HFFc6 (cell line): ENCODE measurements around the gene TAF1C. TPM values are rescaled to one million over a fixed set of nuclear protein-coding genes. Genes with fewer than 3 reads are reported as not detected.

Source experiments
- DNase-seq: peaks from one replicate; pipeline ENCODE4 v3.0.0-alpha.2; 2018
- H3K27ac Mint-ChIP-seq: 2 replicates; pipeline ENCODE4 v1.8.0; 2020; ENCODE audit warnings: mild to moderate bottlenecking, mixed read lengths
- H3K27me3 Mint-ChIP-seq: 2 replicates; pipeline ENCODE4 v1.8.0; 2021; ENCODE audit warnings: mild to moderate bottlenecking, moderate library complexity, mixed read lengths; ENCODE audit not compliant: insufficient read depth
- H3K36me3 Mint-ChIP-seq: 2 replicates; pipeline ENCODE4 v1.8.0; 2021; ENCODE audit warnings: low read depth, mixed read lengths
- H3K4me1 Mint-ChIP-seq: 2 replicates; pipeline ENCODE4 v1.8.0; 2020; ENCODE audit warnings: low read depth, mixed read lengths
- H3K4me3 Mint-ChIP-seq: 2 replicates; pipeline ENCODE4 v1.8.0; 2020; ENCODE audit warnings: mild to moderate bottlenecking, moderate library complexity, mixed read lengths
- H3K9me3 Mint-ChIP-seq: 2 replicates; pipeline ENCODE4 v1.8.0; 2020; ENCODE audit warnings: mild to moderate bottlenecking, mixed read lengths
- total RNA-seq, 6 experiments: library from RNA; stranded (reverse); fragmentation: NEBNext Ultra II Directional; extraction: Animal tissue kit (Norgen Biotek cat#: 25700); gene quantifications; 2 replicates in 1 of 6; 3 replicates in 5 of 6; pipeline ENCODE4 v1.2.3, GENCODE V29; 2021
- TF ChIP-seq, protein P1 (sequence below): fragments of 200-600 bp; sonication (generic); IDR thresholded peaks from 2 replicates; pipeline ENCODE4 v1.5.0; 2021; ENCODE audit warnings: antibody characterized with exemption, mild to moderate bottlenecking

TAF1C gene
- total RNA-seq, 6 experiments from 2014 or later: 22.0 to 30.4 (median 25.7) TPM

GRCh38 chr16:84182680-84183571 is 3.9 kb downstream of the TAF1C start:
- no peak overlapping the region for H3K27ac Mint-ChIP-seq
- no peak overlapping the region for H3K4me3 Mint-ChIP-seq

DNA sequence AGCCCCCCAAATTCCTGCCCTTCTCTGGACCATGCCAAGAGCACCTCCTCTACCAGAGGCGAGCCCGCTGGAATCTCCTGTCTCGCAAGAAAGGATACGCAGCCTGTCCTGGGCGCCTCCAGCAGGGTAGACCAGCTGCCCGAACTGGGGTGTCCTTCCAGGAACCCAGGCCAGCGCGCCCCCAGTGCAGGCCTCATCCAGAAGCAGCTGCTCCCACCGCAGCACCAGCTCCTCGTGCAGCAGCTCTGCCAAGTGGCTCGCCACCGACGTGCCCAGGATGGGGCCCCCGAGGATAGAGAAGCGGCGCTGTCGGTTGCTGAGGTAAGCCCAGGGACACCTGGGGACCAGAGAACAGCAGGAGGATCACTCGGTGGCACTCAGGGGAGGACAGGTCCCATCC is 4.8 kb downstream of the TAF1C start:
- peaks cover 15% of the 10 kb centered on the region; the same call in 1 of the 2 replicates for H3K36me3 Mint-ChIP-seq
- no peak overlapping the region for H3K27ac Mint-ChIP-seq

More at GRCh38 chr16:84182680-84183571, 3.9 kb downstream of the TAF1C start:
- Mint-ChIP-seq H3K36me3 (peaks cover 15% of the 10 kb centered on the region; the same call in 1 of the 2 replicates), H3K27me3 (no peaks in the 10 kb centered on the region), H3K9me3 (no peaks in the 10 kb centered on the region), H3K4me1 (peaks cover 18% of the 10 kb centered on the region)
- no peak for DNase-seq
- TF ChIP-seq, protein P1, sequence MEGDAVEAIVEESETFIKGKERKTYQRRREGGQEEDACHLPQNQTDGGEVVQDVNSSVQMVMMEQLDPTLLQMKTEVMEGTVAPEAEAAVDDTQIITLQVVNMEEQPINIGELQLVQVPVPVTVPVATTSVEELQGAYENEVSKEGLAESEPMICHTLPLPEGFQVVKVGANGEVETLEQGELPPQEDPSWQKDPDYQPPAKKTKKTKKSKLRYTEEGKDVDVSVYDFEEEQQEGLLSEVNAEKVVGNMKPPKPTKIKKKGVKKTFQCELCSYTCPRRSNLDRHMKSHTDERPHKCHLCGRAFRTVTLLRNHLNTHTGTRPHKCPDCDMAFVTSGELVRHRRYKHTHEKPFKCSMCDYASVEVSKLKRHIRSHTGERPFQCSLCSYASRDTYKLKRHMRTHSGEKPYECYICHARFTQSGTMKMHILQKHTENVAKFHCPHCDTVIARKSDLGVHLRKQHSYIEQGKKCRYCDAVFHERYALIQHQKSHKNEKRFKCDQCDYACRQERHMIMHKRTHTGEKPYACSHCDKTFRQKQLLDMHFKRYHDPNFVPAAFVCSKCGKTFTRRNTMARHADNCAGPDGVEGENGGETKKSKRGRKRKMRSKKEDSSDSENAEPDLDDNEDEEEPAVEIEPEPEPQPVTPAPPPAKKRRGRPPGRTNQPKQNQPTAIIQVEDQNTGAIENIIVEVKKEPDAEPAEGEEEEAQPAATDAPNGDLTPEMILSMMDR: no peak

DNA sequence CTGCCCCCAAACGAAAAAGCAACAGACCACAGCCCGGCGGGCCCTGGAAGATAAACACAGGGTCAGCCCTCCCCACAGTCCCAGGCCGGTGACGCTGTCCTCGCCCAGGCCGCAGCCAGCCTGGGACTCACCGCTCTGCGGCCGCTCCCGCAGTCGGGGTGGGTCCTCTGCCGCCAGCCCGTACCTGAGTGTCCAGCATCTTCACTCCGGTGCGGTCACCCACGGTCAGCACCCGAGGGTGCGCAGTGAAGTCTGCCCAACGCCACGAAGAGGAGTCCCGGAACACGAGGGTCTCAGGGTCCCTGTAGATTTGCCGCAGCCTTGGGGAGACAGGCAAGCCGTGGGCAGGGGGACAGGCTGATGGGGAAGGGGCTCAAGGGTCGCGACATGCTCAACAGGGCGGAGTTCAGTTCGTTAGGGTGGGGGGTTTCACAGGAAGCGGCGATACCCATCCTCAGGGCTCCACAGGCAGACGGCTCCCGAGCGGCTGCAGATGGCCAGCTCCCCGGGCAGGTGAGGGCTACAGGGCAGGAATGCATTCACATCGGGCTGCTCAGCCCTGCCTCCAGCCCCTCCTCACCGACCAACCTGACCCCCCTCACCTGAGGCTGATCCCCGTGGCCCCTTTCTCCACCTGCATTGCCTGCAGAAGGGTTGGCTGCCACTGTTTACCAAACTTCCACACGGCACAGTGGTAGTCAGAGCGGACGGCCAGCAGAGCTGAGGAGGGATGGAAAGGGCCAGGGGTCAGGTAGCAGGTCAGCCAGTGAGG is 5.5 kb downstream of the TAF1C start:
- Mint-ChIP-seq H3K9me3 (no peaks in the 10 kb centered on the region), H3K4me3 (no peak overlapping the region), H3K27me3 (no peaks in the 10 kb centered on the region), H3K4me1 (peaks cover 34% of the 10 kb centered on the region), H3K27ac (no peak overlapping the region), H3K36me3 (peaks cover 15% of the 10 kb centered on the region; the same call in 1 of the 2 replicates)
- no peak for DNase-seq
- TF ChIP-seq, protein P1: no peak

More for the DNA sequence above, 4.8 kb downstream of the TAF1C start:
- DNase-seq: no peak
- H3K4me3 Mint-ChIP-seq: no peak overlapping the region
- no peaks in the 10 kb centered on the region for H3K9me3 Mint-ChIP-seq
- H3K27me3 Mint-ChIP-seq: no peaks in the 10 kb centered on the region
- H3K4me1 Mint-ChIP-seq: peaks cover 26% of the 10 kb centered on the region
- TF ChIP-seq, protein P1: no peak

DNA sequence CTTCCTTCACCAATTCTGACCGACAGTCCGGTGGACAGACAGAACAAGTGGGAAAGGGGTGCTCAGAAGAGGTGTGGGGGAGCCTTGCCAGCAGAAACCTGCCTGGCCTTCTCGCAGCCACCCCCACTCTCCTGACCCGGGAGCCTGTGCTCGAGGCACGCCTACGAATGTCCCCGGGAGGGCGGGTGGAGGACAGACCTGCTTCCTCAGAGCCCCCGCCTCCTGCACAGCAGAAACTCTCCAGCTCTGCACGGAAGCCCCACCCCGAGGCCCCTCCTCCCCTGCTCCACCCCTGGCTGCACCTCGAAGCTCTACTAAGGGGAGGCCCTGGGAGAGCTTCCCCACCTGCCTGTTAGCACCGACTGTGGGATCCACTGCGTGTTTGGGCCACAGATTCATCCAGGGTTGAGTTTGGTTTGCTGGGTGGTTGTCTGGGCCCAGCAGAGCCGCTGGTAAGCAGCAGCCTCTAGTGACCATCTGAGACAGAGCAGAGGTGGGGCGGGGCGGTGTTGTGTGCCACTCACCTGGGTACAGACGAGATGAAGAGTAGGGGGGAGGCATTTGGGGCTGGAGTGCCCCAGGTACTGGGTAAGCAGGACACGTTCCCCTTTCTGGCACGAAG is 6.2 kb downstream of the TAF1C start:
- TF ChIP-seq, protein P1: no peak
- H3K9me3 Mint-ChIP-seq: no peaks in the 10 kb centered on the region
- H3K36me3 Mint-ChIP-seq: peaks cover 15% of the 10 kb centered on the region; the same call in 1 of the 2 replicates
- peaks cover 41% of the 10 kb centered on the region for H3K4me1 Mint-ChIP-seq
- no peaks in the 10 kb centered on the region; the same call in 1 of the 2 replicates for H3K27me3 Mint-ChIP-seq
- H3K4me3 Mint-ChIP-seq: no peak overlapping the region
- no peak overlapping the region for H3K27ac Mint-ChIP-seq
- no peak for DNase-seq

DNA sequence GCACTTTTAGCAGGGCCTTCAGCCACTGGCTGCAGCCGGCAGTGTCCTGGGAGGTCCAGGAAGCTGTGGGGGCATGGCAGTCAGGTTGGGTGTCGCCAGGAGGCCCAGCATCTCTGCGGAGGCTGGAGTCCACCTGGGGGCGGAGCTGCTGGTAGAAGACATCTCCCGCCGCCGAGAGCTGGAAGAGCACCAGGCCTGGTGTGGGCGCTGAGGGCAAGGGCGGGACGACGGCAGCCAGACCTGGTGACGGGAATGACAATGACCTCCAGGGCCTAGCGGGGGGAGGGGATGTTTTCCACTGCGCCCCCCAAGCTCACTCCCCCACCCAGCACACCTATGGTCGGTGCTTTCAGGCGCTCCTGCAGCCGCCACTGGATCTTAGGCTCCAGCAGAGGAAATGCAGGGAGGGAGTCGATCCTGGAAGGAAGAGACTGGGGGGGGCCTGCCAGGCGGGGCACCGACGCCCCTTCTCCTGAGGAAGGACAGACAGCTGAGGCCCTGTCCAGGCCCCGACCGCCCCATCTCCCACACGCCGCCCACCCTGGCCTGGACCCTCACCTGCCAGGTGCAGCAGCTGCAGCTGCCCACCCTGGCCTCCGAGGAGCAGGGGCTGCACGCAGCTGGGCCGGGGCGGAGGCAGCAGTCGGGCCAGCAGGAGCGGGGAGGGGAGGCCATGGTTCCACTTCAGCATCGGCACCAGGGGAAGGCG is 7.1 kb downstream of the TAF1C start:
- no peak overlapping the region for H3K4me3 Mint-ChIP-seq
- peaks cover 42% of the 10 kb centered on the region for H3K4me1 Mint-ChIP-seq
- H3K36me3 Mint-ChIP-seq: peaks cover 8% of the 10 kb centered on the region; the same call in 1 of the 2 replicates
- no peaks in the 10 kb centered on the region; the same call in 1 of the 2 replicates for H3K27me3 Mint-ChIP-seq
- no peak overlapping the region for H3K27ac Mint-ChIP-seq
- TF ChIP-seq, protein P1: no peak
- no peak for DNase-seq
- no peaks in the 10 kb centered on the region for H3K9me3 Mint-ChIP-seq
